ENCODE measurements around the gene POR.

Gene POR

DNA sequence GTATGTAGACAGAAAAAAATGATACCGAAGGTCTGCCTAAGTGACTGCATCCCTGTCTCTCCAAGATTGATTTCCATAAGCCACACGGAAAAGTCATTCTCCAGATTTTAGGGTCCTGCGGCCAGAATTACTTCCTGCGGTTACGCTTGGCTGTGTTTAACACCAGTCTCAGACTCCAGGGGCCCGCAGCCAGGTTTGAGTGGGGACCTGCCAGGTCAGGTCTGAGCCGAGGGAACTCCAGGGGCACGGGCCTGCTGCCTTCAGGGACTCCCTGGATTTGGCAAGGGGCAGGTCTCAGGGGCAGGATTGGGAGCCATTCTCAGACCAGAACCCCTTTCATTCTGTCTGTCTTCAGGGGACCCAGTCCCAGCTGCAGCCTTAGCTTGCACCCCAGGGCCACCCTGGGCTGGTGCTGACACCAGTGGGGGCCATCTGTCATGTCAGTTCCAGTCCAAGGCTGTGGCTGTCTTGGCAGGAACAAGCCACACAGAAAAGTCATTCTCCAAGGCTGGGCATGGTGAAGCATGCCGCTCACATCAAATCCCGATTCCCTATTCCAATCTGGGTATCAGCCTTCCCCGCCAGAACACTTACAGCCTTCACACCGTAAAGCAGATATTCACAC is 40.5 kb downstream of the POR start:
- no peak for DNase-seq

DNA sequence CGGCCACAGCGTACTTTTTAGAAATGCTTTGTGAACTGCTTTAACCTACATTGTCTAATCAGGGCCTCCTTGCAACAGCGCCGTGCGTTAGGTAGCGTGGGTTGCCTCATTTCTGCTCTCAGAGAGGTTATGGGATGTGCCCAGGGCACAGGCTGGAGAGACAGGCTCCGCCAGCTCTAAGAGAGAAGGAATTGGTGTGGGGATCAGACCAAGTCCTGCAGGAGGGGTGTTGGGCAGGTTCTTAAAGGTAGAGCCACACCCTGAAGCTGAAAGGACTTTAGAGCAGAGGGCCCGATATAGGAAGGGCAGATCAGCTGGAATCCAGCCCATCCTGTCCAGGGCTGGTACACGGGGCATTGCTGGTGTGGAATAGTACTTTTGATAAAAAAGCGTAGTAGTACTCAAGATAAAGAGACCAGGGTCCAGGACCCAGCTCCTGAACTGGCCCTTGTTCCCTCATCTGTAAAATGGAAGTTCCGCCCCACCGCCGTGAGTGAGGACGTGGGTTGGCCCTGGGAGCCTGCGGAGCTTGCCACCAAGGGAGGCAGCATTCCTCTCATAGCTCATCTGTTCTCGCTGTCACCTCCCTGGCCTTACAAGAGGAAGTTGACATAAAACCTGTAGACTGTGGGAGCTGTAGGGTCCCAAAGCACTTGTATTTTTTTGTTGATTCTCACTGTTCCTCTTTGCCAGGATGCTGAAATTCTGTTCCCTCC is 42.2 kb downstream of the POR start:
- DNase-seq: no peak

DNA sequence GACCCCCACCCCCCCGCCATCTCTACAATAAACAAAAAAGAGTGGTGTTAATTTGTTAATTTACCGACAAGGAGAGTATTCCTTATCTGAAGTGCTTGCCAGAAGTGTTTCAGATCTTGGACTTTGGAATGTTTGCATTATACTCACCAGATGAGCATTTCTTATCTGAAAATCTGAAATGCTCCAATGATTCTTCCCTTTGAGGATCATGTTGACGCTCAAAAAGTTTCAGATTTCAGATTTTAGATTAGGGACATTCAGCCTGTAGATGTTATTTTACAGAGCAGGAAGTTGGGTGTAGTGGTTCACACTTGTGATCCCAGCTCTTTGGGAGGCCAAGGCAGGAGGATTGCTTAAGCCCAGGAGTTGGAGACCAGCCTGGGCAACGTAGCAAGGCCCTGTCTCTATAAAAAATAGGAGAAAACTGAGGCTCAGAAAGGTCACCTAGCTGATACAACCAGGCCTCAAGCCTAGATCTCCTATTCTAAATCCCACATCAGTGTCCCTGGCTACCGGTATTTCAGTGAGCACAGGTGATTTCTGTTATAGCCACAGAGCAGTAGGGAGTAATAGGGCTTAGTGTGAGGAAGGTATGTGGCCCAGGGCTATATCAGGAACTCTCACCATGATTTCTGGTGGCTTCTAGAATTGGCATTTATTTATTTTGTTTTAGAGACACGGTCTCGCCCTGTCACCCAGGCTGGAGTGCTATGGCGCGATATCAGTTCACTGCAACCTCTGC is 44.0 kb downstream of the POR start:
- no peak for DNase-seq

DNA sequence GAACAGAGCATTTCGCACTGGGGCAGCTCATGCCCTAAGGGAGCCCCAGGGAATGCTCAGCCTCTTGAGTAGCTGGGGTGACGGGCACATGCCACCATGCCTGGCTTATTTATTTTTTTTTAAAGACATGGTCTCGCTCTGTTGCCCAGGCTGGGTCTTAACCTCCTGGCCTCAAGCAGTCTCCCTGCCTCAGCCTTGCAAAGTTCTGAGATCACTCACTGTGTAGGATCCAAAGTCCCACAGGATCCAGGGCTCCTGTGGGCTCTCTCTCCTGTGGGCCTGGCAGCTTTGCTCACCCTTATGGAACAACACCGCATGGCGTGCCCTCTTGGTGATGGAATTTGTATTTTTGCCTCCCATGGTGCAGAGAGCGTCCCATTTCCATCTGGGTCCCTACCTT is 45.4 kb downstream of the POR start:
- DNase-seq: no peak

DNA sequence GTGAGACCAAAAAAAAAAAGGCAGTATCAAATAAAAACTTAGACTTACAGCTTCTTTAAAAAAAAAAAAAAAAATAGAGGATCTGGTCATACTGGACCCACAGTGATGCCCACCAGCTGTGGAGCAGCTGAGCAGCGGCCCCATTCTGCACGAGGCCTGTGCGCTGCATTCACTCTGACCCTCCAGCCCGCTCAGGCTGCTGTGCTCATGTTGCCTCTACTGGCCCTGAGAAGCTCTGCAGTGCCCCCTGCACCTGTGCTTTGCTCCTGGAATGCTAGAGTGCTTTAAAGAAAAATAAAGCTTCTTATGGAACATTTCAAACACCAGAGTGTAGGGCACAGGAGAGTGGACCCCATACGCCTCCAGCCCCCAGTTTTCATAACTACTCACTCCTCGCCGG is 46.3 kb downstream of the POR start:
- no peak for DNase-seq

DNA sequence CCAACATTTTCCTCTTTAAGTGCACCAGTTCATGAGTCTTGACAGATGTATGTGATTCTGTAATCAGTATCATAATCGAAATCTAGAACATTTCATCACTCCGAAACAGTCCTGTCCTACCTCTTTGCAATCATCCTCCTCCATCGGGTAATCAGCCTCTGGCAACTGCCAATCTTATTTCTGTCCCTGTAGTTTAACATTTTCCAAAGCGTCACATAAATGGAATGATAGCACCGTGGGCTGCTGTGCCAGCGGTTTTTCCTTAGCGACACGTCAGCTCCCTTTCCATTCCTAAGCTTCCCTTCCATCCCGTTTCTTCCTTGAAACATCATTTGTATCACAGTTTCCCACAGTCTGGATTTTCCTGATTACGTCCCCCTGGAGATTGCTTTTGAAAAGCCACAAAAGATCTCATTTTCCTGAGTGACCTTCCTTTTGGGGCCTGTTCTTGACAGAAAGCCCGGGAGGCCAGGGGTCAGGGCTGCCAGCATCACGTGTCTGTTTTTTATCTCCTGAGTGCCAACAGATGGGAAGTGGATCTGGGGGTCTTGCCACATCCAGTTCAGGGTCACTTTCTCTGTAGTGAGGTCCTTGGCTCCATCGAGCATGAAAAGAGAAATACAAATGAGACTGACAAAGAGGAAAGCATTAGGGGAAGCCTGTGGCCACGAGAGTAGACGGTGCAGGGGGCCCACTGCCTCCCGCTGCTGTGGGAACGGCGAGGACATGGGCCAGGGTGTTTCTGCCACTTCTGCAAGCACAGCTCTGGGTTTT is 47.8 kb downstream of the POR start:
- DNase-seq: no peak

DNA sequence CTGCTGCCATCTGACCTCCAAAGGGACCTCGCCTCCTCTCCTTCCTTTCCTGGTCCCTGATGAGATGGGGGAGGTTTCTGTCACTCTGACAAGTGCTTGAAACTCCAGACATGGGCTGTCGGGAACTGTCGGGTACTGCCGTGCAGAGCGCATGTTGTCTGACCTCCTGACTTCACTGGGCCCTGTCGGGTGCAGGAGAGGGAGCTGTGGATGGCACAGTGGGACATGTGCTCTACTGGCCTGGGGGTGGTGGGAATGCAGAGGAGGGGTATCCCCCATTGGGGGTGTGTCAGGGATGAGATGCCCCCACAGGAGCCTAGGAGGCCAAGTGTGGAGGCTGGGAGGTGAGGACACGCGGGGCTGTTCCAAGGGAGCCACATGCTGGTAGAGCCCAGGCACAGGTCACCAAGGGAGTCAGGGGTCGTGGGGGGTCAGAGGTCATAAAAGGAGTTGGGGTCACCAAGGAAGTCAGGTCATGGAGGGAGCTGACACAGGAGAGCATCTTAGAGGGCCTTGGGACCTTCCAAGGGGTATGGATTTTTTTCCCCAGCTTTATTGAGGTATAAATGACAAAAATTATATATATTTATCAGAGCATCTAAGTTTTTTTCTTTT is 48.5 kb downstream of the POR start:
- no peak for DNase-seq

DNA sequence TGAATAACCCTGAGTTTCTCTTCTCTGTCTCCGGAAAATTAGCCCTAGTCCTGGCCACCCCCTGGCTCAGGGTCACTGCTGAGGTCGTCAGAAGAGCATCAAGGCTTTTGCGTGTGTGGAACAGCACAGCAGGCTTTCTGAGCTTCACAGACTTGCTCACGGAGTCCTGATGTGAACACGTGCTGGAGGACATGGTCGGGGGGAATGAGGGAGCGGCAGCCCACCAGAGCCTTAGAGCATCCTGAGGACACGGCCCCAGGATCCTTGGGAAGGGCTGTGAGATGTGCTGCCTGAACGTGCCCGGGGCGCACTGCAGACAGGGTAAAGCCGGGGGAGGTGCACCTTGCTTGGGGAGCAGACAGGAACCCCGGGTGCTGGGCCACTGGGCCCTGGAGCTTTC is 50.7 kb downstream of the POR start:
- DNase-seq: no peak

DNA sequence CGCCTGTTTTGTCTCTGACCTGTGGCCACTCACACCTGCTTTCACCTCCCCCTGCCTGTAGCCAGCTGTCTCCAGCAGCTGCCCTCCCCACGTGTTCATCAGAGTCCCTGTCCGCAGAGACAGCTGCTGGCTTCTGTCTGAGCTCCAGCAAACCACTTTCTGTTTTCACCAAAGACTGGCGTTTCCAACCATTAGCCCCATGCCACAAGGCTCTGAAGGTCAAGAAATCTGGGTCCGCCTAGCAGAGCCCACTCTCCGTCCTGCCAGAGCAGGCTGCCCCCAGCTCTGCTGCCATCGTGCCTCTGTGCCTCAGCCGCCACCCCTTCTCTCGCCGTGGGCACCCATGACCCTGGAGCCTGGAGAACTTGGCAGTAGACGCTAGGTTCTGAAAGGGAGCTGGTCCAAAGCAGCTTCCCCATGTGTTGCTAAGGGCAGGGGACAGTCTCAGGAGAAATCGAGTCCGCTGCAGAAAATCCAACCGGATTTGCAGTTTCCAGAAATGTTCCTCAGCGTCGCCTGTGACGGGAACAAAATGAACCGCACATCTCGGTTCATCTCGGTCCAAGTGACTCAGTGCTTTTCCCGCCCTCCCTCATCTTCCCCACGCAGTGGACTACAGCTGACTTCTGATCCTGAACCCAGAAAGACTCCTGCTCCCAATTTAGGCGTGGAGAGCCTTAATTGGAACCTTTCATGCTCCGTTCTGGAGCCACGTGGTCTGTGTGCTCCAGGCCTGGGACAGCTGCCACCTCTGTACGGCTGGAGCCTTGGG is 51.4 kb downstream of the POR start:
- no peak for DNase-seq

DNA sequence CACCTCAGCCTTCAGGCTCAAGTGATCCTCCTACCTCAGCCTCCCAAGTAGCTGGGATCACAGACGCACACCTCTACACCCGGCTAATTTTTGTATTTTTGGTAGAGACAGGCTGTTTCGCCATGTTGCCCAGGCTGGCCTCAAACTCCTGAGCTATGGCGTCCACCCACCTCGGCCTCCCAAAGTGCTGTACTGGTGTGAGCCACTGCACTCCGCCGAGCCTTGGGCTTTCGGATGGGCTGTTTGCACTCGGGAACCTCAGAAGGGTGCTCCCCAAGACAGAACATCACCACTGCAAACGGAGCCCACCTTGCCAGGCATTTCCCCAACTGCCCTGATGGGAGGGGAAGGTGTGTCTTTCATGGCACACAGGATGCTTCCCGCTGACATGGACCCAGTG is 52.1 kb downstream of the POR start:
- no peak for DNase-seq

DNA sequence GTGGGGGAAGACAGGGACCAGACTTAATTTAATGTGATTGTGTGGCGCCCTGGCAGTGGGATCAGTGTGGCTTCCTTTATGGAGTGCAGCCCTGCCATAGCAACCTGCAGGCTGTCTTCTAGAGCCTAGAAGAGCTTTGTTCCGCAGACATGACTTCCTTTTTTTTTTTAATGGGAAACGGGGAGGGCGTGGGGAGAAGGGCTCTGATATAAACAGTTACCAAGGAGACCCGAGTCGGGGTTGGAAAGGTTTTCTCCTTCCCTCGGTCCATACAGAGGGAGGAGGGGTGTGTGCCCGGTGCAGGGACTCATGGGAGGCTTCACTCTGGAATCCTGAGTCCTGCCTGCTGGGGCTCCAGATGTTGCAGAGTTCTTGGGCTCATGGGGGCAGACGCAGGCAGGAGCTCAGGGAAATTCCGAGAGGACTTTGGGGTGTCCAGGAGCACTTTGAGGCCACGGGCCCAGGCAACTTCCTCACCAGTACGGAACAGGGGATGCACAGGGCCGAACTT is 52.6 kb downstream of the POR start:
- DNase-seq: no peak

DNA sequence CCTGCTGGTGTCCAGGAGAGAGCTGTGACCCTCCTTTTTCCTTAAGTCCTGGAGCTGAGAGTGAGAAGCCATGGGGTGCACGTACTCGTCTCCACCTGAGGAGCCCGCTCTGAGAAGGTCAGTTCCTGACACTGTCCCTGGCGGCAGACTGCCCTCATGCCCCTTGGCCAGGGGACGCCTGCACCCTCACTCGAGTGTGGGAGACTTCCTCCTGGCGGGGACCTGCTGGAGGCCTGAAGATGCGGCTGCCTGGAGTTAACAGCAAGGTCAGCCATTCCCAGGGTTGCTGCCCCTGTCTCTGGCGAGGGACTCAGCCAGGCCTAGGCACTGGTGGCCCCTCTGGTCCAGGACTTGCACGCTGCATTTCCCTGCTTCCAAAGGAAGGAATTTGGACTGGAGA is 53.1 kb downstream of the POR start:
- no peak for DNase-seq

DNA sequence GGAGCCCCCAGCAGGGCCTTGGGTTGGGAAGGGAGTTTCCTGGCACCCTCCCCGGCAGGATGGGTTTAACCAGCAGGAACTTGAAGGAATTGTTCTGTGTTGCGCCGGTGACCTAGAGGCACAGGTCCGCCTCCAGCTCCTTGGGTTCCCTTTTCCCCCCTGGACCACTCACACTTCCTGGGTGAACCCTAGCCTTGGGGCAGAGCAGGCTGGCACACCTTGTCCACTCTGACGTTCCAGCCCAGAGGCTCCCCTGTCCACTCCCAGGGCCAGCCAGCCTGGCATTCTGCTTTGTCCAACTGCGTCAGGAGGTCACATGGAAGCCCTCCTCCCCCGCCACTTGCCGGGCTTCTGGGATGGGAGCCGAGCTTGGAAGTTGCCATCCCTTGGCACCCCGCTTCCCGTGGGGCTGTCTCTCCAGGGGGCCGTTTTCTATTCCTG is 53.6 kb downstream of the POR start:
- DNase-seq: no peak

DNA sequence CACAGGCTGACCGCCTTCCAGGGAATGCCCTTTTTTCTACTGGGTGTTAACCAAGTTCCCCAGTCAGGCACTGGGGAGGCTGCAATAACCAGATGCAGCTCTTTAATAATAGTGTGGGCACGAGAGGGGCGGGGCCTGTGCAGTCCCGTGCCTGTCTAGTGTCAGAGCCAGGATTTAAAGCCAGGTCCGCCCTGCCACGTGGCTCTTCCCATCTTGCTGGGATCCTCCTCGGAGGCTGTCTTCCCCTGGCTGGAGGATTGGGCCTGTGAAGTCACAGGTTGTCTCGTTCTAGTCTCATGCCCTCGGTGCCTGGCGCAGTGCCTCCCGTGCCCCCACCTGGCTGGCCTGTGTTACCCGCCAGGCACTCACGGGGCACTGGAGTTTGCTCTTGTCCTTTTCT is 54.2 kb downstream of the POR start:
- no peak for DNase-seq

DNA sequence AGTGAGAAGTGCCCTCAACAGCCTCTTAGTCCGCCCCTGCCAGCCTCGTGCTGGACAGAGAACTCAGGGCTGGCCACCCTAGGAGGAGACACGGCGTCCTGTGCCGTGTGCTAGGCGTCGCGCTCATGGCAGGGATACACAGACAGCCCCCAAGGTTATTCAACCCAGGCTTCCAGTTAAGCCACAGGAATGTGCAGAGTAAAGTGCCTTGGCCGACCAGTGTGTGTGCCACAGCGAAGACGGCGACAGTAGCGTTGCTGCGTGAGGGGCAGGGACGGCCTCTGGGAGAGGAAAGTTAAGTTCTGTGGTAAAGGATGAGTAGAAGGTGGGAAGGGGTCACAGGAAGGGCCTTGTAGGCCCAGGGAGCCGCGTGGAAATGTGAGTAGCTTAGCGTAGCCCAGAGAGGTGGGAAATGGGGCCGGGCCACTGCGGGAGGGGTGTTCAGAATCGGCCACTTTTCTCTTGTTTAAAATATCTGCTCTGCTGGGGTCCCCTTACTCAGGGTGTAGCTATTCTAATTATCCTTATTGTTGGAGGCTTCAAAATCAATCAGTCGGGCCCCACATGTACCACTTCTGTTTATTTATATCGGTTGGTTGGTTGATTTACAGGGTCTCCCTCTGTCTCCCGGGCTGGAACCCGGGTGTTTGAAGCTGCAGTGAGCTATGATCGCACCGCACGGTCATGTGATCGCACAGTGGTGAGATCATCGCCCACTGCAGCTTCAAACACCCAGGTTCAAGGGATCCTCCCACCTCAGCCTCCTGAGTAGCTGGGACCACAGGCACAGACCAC is 54.9 kb downstream of the POR start:
- no peak for DNase-seq

DNA sequence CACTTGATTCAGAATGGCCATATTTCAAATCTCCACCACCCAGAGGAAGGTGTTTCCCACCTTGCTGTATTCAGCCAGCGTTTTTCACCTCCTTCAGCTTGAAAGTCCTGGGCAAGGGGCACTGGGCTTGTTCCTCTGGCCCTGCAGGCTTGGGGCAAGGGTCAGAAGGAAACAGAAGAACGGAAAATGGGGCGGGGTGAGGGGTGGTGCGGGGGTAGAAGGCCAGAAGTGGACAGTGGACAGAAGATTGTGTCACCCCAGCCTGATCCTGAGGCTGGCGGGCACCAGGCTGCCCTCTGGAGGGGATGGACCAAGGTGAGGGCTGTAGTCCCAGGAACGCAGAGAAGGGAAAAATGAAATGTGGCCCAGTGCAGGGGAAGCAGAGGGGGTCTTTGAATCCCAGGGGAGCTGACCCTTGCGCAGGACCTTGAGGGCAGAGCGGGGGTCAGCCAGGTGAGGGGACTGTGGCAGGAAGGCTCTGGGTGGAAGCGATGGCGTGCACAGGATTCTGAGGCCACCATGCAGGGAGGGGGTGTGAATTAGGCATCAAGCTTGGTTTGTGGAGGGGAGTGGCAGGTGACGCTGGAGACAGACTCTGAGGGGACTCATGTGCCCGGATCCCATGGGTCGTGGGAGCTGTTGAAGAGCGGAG is 56.5 kb downstream of the POR start:
- DNase-seq: no peak

DNA sequence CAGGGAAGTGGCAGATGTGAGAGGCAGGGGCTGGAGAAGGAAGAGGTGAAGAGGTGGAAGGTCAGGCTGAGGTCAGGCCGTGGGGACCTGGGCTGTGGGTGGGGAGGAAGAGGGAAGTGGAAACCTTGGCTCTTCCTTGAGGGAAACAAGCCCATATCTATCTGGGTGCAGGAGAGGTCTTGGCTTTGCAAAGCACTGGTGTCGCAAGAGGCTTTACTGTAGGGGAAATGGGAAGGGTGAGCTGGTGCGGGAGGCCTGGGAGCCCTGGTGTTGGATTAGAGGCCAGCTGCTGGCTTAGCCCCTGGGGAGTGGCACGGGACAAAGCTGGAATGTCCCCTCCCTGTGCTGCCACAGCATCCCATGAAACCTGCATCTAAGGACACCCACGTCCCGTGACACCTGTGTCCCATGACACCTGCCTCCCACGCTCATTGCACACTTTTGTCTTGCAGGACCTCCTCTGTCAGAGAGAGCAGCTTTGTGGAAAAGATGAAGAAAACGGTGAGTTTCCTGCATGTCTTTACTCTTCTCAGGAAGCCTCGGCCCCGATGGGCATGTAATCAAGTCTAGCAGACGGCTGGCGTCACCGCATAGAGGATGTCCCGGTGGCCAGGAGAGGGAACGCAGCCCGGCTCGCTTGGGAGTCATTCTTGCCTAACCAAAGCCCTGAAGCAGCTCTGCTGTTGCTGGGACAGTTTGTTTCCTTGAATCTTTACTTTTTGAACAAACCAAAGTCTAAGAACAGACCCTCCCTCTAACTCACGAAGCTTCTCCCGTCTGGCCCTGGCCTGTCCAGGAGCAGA is 57.2 kb downstream of the POR start:
- DNase-seq: no peak

DNA sequence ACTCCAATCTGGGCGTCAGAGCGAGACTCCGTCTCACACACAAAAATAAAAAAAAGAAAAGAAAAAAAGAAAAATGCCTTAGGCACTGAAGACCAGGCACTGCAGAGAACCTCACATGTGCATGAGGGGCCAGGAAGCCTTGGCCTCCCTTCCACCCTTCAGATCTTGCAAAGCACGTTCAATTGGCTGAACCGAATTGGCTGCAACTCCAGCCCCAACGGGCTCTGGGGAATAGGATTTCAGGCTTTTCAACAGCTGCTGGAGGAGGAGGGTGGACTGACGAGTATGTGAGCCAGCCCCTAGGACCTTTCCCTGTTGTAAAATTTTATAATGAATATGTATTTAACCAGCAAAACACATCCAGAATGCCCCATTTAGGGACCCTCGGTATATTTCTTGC is 62.8 kb downstream of the POR start:
- no peak for DNase-seq

DNA sequence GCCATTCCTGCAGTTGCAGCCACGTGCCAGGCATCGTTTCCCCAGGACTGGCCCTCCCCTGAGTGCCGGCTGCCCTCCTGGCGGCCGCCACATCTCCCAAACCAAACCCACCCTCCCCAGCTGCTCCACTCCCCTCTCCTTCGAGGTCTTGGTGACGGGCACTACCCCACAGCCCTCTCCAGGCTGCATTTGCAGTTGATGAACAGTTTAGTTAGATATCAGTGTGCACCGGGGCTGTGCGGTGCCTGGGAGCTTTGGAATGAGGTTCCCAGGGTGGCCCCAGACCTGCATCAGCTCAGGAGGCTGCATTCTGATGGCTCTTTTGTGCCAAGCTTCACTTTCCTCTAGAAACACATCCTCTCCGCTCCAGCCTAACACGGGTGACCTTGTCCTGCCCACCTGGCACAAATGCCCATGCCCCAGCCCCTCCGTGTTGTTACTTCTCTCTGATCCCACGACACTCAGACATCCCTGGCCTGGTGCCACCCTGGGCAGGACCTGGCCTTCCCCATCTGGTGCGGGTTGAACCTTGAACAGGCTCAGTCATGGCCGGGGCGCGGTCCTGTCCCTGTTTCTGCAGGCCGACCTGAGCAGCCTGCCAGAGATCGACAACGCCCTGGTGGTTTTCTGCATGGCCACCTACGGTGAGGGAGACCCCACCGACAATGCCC is 64.9 kb downstream of the POR start:
- DNase-seq: no peak

Data from stimulated activated CD4-positive, alpha-beta T cell treated with anti-CD3 and anti-CD28 coated beads, Interleukin-1b, Interleukin-23, amount 100 ng/mL, for 48 hours (primary cell).